CD4-positive, CD25-positive, alpha-beta regulatory T cell (primary cell): ENCODE data around the gene SNRPE. TPM values are rescaled to one million over a fixed set of nuclear protein-coding genes. Genes with fewer than 3 reads are reported as not detected.

Source experiments
- polyA plus RNA-seq, 4 donors: library from polyadenylated mRNA; unstranded; fragments of 300-500 nt; fragmentation: Illumina TruSeq; gene quantifications; one replicate each; pipeline ENCODE4 v1.2.3, GENCODE V29; 2021
- total RNA-seq: library from RNA; stranded (reverse); gene quantifications from one replicate; pipeline ENCODE4 v1.2.3, GENCODE V29; 2022

The SNRPE gene
- total and polyA plus RNA-seq, 5 donors from 2014 or later, result 40.1 to 324 (median 241) TPM

Other genes with a start within 250 kb of the SNRPE start
- gene ATP2B4, start 234.8 kb upstream of the SNRPE start, total RNA-seq, result 149 TPM
- gene ATP2B4, start 234.8 kb upstream of the SNRPE start, polyA plus RNA-seq, result 10 to 100 TPM; 25.8 to 39.6 (median 31.7) TPM
- 53.0 TPM for gene LAX1, start 96.4 kb upstream of the SNRPE start, total RNA-seq
- gene LAX1, start 96.4 kb upstream of the SNRPE start, polyA plus RNA-seq, result 10 to 100 TPM; 33.5 to 43.2 (median 37.6) TPM
- gene ZBED6, start 66.0 kb upstream of the SNRPE start, total RNA-seq, result 31.0 TPM
- under 1 TPM; 0.22 to 0.79 (median 0.55) TPM for gene ZBED6, start 66.0 kb upstream of the SNRPE start, polyA plus RNA-seq
- 78.1 TPM for gene ZC3H11A, start 66.0 kb upstream of the SNRPE start, total RNA-seq
- gene ZC3H11A, start 66.0 kb upstream of the SNRPE start, polyA plus RNA-seq, result 10 to 100 TPM; 34.4 to 44.3 (median 42.6) TPM
- gene SOX13, start 211.5 kb downstream of the SNRPE start, total RNA-seq, result 0.47 TPM
- not detected for gene SOX13, start 211.5 kb downstream of the SNRPE start, polyA plus RNA-seq